ENCODE measurements around the gene SLCO4A1.

DNA sequence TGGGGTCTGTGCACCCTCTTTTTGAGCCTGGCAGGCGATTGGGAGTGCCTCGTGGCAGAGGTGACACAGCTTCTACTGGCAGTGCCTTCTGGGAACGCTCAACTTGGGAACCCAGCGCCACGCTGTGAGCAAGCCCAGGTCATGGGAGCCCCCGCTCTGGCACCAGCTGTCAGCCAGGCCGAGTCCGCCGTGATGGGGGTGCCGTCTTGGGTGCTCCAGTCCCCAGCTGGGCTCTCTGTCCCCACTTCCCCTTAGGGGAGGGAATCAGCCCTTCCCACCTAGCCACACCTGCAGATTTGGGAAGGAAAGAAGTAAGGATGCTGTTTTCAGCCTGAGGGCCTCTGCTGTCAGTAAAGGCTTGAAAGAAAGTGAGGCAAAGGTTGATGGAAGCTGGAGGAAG is 35.4 kb downstream of the SLCO4A1 start:
- TF ChIP-seq POLR2A (IDR thresholded peaks at IDR 0.05), result no peak
- TF ChIP-seq, protein P1, sequence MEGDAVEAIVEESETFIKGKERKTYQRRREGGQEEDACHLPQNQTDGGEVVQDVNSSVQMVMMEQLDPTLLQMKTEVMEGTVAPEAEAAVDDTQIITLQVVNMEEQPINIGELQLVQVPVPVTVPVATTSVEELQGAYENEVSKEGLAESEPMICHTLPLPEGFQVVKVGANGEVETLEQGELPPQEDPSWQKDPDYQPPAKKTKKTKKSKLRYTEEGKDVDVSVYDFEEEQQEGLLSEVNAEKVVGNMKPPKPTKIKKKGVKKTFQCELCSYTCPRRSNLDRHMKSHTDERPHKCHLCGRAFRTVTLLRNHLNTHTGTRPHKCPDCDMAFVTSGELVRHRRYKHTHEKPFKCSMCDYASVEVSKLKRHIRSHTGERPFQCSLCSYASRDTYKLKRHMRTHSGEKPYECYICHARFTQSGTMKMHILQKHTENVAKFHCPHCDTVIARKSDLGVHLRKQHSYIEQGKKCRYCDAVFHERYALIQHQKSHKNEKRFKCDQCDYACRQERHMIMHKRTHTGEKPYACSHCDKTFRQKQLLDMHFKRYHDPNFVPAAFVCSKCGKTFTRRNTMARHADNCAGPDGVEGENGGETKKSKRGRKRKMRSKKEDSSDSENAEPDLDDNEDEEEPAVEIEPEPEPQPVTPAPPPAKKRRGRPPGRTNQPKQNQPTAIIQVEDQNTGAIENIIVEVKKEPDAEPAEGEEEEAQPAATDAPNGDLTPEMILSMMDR (IDR thresholded peaks at IDR 0.05), result no peak

All from adrenal gland (tissue), 5 donors.